HTERT RPE-1 (cell line): ENCODE measurements around the gene MEGF11.
"Not testable (repeated sequence)": the region's sequence is repeated elsewhere in the genome, so short reads cannot be mapped to it uniquely, and the experiment has no call there.

ENCODE experiments used
- in situ Hi-C: fragments of 300-500 bp; cut with MboI; formaldehyde crosslinking; loops from 4 replicates; pipeline ENCODE4 v1.14.3; 2020; ENCODE audit warnings: low sequenced_read_pairs

MEGF11 gene

DNA sequence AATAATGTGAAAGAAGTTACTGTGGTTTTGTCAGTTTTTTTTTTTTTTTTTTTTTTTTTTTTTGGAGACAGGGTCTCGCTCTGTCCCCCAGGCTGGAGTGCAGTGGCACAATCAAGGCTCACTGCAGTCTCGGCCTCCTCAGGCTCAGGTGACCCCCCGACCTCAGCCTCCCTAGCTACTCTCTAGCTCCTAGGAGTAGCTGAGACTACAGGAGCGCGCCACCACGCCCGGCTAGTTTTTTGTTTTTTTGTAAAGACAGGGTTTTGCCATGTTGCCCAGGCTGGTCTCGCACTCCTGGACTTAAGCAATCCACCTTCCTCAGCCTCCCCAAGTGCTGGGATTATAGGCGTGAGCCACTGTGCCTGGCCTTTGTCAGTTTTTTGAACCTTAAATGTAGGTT, 381.7 kb downstream of the MEGF11 start:
- in situ Hi-C loops, result not testable (repeated sequence)

- in situ Hi-C loops, result no loop called here
Observed at GRCh38 chr15:65870889-65871533, 382.5 kb downstream of the MEGF11 start.

- in situ Hi-C loops, result no loop called here
Observed at GRCh38 chr15:65869954-65870871, 383.3 kb downstream of the MEGF11 start.

DNA sequence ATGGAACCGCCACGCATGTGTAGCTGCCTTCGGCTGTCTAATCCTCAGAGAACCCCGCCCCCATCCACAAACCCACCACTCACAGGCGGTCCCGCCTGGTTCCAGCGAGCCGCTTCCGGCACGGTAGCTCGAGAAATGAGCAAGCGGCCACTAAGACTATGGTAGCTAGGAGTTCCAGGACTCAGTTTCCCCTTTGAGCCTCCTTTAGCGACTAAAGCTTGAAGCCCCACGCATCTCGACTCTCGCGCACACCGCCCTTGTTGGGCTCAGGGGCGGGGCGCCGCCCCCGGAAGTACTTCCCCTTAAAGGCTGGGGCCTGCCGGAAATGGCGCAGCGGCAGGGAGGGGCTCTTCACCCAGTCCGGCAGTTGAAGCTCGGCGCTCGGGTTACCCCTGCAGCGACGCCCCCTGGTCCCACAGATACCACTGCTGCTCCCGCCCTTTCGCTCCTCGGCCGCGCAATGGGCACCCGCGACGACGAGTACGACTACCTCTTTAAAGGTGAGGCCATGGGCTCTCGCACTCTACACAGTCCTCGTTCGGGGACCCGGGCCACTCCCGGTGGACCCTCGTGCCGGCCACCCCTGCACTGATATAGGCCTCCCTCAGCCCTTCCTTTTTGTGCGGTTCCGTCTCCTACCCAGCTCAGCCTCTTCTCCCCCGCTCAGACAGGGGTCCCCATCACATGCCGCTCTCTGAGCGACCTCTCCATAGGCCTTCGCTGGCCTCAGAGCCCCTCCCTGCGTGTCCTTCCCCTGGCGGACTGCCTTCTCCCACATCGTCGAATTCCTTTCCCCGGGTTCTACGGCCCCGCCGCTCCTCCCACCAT, 384.2 kb downstream of the MEGF11 start, which contains the start of gene RAB11A:
Gene RAB11A (plus strand): TSS at position 366 of the 828 bp plus-strand sequence. CDS start 95 bp downstream, at position 461.
- in situ Hi-C loops, result no loop called here

DNA sequence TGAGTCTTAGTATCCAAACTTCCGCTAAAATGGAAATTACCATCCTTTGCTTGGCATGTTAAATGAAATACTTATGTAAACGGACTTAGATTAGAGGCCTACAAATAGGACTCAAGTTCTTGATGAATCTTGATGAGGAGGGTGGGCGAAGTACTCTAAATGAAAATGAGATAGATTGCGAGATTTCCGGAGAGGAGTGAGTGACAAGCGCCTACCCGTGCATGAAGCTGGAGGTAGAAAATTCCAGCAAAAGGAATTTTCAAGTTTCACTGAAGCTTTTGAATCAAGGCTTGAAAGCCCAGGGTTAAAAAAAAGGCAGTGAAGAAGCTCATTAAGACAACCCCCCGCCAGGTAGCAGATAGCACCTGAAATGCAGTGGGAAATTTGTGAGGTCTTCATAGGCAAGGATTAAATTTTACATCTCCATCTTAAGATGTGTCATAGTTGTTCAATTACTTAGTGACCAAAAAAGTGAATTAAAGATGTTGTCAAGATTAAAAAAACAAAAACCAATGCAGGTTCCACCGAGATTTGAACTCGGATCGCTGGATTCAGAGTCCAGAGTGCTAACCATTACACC, 384.9 kb downstream of the MEGF11 start:
- in situ Hi-C loops, result no loop called here

GRCh38 chr15:65867933-65868332, 385.6 kb downstream of the MEGF11 start:
- in situ Hi-C loops, result not testable (repeated sequence)

DNA sequence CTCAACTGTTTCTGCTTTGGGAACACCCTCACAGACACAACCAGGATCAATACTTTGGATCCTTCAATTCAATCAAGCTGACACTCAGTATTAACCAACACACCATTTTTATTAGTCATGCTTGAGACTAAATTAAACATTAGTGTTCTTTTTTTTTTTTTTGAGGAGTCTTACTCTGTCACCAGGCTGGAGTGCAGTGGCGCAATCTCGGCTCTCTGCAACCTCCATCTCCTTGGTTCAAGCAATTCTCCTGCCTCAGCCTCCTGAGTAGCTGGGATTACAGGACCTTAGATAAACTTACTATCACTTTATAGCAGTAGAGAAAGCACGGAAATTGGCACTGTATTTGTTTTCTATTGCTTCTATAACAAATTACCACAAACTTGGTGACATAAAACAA, 386.3 kb downstream of the MEGF11 start:
- in situ Hi-C loops, result no loop called here

- in situ Hi-C loops, result no loop called here
Observed at GRCh38 chr15:65863106-65863505, 390.4 kb downstream of the MEGF11 start.

- in situ Hi-C loops, result no loop called here
Observed at GRCh38 chr15:65862682-65863081, 390.9 kb downstream of the MEGF11 start.

- in situ Hi-C loops, result no loop called here
Observed at GRCh38 chr15:65857718-65858402, 395.7 kb downstream of the MEGF11 start.

- in situ Hi-C loops, result no loop called here
Observed at GRCh38 chr15:65856821-65857455, 396.6 kb downstream of the MEGF11 start.

- in situ Hi-C loops, result no loop called here
Observed at GRCh38 chr15:65851981-65852380, 401.6 kb downstream of the MEGF11 start.

DNA sequence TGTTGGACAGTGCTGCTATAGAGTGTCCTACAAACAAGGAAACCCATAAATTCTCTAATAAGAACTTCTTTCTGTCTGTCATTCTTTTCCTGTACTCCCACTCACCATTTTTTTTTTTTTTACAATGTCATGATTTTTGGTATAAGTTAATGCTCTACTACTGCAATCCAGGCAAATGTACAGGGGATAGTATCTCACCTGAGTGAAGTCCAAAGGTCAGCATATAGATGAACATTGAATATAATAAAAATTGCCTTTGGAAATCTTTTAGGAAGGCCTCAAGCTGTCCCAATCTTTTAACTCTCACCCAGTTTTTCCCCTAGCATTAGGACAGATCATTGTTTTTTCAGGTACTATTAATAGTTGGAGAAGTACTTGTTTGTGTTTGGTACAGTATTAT, 405.6 kb downstream of the MEGF11 start:
- in situ Hi-C loops, result no loop called here

GRCh38 chr15:65845826-65846519, 407.6 kb downstream of the MEGF11 start:
- in situ Hi-C loops, result no loop called here
